ENCODE results near the gene CTAGE6.
"Not testable (repeated sequence)": the region's sequence is repeated elsewhere in the genome, so short reads cannot be mapped to it uniquely, and the experiment has no call there.

CTAGE6 gene

DNA sequence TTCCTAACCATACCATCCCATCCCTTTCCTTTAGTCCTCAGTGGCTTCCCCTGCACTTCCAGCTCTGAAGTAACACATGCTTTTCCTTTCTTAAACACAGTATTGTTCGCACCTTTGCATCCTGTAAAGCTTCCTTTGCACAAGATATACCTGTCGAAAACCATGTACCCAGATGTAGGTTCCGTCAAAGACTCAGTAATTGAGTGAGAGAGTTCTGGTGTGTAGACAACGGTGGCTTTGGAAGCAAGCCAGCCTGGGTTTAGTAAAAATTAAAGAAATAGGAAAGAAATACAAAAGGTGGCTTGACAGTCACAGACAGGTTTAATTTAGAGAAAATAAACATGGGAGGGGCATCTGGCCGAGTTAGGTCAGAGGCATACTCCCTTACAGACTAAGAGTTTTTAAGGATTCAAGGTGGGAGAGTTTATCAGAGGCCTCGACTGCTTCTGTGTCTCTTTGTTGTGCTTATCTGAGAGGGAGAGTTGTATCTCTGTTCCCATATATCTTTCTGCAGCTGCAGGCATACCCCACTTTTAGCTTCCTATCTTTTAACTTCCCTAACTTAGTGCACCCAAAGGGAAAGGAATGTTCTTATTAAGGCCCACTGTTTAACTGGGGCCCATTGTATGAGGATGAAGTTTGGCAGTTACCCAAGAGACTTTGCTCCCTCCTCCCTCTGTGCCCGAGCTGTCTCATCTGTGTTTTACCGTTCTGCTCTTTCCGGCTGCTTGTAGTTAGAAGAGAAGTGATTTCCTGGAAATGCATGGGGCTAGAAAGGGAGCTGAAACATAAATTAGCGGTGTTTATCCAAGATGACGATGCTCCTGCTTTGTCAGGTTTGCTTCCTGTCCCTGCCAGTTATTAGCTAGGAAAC is 42.7 kb downstream of the CTAGE6 start:
- DNase-seq: not testable (repeated sequence)

DNA sequence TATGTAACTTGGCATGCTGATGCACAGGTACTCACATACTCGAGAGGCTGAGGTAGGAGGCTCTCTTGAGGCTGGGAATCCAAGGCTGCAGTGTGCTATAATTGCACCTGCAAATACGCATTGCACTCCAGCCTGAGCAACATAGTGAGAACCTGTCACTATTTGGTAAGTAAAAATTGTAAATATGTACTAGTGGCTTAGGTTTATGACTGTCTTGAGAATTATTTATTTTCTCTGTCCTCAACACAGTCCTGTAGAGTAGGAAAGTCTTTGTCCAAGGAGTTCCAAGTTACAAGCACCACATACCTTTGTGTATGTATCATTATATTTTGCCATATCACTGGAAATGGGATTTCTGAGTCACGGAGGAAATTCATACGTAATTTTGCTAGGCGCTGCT is 45.1 kb downstream of the CTAGE6 start:
- not testable (repeated sequence) for DNase-seq

- not testable (repeated sequence) for DNase-seq
These were observed 45.7 kb downstream of the CTAGE6 start for GRCh38 chr7:143711727-143712324.

- not testable (repeated sequence) for DNase-seq
These were observed 47.6 kb downstream of the CTAGE6 start for GRCh38 chr7:143709895-143710294.
